Hepatocyte (in vitro differentiated cells): ENCODE results near the gene CDC5L.

Experiments used
- EZH2 ChIP-seq: fragments of 200-600 bp; sonication (generic); IDR thresholded peaks from 2 replicates; pipeline ENCODE4 v1.6.1; 2016; ENCODE audit warnings: antibody characterized with exemption, mild to moderate bottlenecking, borderline replicate concordance
- EZH2phosphoT487 ChIP-seq: fragments of 200-600 bp; sonication (generic); IDR thresholded peaks from one replicate; pipeline ENCODE4 v1.6.1; 2018; ENCODE audit warnings: antibody characterized with exemption, mild to moderate bottlenecking, low read depth, moderate library complexity; ENCODE audit not compliant: unreplicated experiment, severe bottlenecking
- TF ChIP-seq, protein P1 (sequence below): fragments of 200-600 bp; sonication (generic); IDR thresholded peaks from 2 replicates; pipeline ENCODE4 v1.5.1; 2016; ENCODE audit warnings: antibody characterized with exemption, mild to moderate bottlenecking; ENCODE audit not compliant: poor library complexity

- TF ChIP-seq, protein P1, sequence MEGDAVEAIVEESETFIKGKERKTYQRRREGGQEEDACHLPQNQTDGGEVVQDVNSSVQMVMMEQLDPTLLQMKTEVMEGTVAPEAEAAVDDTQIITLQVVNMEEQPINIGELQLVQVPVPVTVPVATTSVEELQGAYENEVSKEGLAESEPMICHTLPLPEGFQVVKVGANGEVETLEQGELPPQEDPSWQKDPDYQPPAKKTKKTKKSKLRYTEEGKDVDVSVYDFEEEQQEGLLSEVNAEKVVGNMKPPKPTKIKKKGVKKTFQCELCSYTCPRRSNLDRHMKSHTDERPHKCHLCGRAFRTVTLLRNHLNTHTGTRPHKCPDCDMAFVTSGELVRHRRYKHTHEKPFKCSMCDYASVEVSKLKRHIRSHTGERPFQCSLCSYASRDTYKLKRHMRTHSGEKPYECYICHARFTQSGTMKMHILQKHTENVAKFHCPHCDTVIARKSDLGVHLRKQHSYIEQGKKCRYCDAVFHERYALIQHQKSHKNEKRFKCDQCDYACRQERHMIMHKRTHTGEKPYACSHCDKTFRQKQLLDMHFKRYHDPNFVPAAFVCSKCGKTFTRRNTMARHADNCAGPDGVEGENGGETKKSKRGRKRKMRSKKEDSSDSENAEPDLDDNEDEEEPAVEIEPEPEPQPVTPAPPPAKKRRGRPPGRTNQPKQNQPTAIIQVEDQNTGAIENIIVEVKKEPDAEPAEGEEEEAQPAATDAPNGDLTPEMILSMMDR, result no peak
- TF ChIP-seq EZH2, result no peak
- no peak for TF ChIP-seq EZH2phosphoT487
These were observed 112.1 kb downstream of the CDC5L start for GRCh38 chr6:44499609-44500008.
